HCT116 (cell line): ENCODE measurements around the gene NUP210. TPM values are rescaled to one million over a fixed set of nuclear protein-coding genes. Genes with fewer than 3 reads are reported as not detected.

Source experiments
- ATAC-seq: fragments of 200-7000 bp; cut with Tn5 transposase; 2 replicates; pipeline ENCODE4 v1.9.1; 2020; ENCODE audit warnings: mild to moderate bottlenecking, moderate library complexity
- BruUV-seq: library from RNA; stranded (reverse); fragments of 400-500 nt; replicated peaks from 2 replicates; lab custom pipeline; 2021; lab: Mats Ljungman, UMichigan
- CTCF ChIA-PET: fragments of 300-600 bp; sonication (Branson Sonifier 250); formaldehyde crosslinking; loops from one replicate; lab custom pipeline; 2021; ENCODE audit warnings: antibody characterized with exemption; lab: Charles Lee
- POLR2A ChIA-PET: fragments of 300-600, 350-600 bp; sonication (Branson Sonifier 250); formaldehyde crosslinking; loops from one replicate; lab custom pipeline; 2021; ENCODE audit warnings: antibody characterized with exemption; lab: Charles Lee
- RAD21 ChIA-PET, 2 experiments: fragments of 300-600 bp; sonication (Branson Sonifier 250); formaldehyde crosslinking; loops; one replicate each; lab custom pipeline; 2023; ENCODE audit warnings: low total read pairs in 2 of 2; ENCODE audit not compliant: uncharacterized antibody in 2 of 2, unreplicated experiment in 2 of 2, low non-redundant PET in 1 of 2; lab: Charles Lee
- DNase-seq: peaks from one replicate; pipeline ENCODE4 v3.0.0-alpha.2; 2010; ENCODE audit warnings: low read depth, low spot score
- H2AFZ ChIP-seq: fragments of 200-600 bp; shearing (Covaris generic), sonication (generic); 2 replicates; pipeline ENCODE4 v1.6.1; 2017; ENCODE audit warnings: low read depth, mixed run types, mixed read lengths, antibody characterized with exemption, low read length; ENCODE audit not compliant: poor library complexity, severe bottlenecking
- H3K27ac ChIP-seq: 2 replicates; pipeline ENCODE4 v1.5.1; 2012; ENCODE audit warnings: low read depth, low read length
- H3K27me3 ChIP-seq: fragments of 200-600 bp; sonication (generic); 2 replicates; pipeline ENCODE4 v1.6.1; 2016; ENCODE audit warnings: mixed run types, low read length, mixed read lengths; ENCODE audit not compliant: insufficient read depth
- H3K36me3 ChIP-seq, 2 experiments: fragments of 200-500 bp in 1 of 2; fragments of 200-600 bp in 1 of 2; sonication (Bioruptor generic) in 1 of 2; sonication (generic) in 1 of 2; 2 replicates each; pipeline versions ENCODE4 v1.5.1 to v1.6.1; 2014 to 2016; ENCODE audit warnings: low read length in 2 of 2, inconsistent platforms in 1 of 2, mixed read lengths in 1 of 2, mixed run types in 1 of 2; ENCODE audit not compliant: insufficient read depth in 2 of 2, control insufficient read depth in 1 of 2
- H3K4me1 ChIP-seq, 2 experiments: fragments of 200-600 bp in 1 of 2; sonication (generic) in 1 of 2; 2 replicates each; pipeline versions ENCODE4 v1.5.1 to v1.6.1; 2012 to 2017; ENCODE audit warnings: low read length in 2 of 2, inconsistent platforms in 1 of 2, mild to moderate bottlenecking in 1 of 2, mixed read lengths in 1 of 2, mixed run types in 1 of 2, moderate library complexity in 1 of 2; ENCODE audit not compliant: insufficient read depth in 2 of 2, control insufficient read depth in 1 of 2
- H3K4me2 ChIP-seq: fragments of 200-600 bp; sonication (generic); 2 replicates; pipeline ENCODE4 v1.6.1; 2017; ENCODE audit warnings: mixed run types, low read length, mixed read lengths
- H3K4me3 ChIP-seq, 2 experiments: fragments of 200-600 bp in 1 of 2; sonication (generic) in 1 of 2; replicated peaks in 1 of 2; 2 replicates each; pipeline ENCODE4 v1.5.1; 2011 to 2016; ENCODE audit warnings: low read length in 2 of 2, control low read depth in 1 of 2, low read depth in 1 of 2, mild to moderate bottlenecking in 1 of 2, mixed read lengths in 1 of 2, mixed run types in 1 of 2
- H3K79me2 ChIP-seq: fragments of 200-600 bp; sonication (generic); 2 replicates; pipeline ENCODE4 v1.6.1; 2017; ENCODE audit warnings: mild to moderate bottlenecking, mixed run types, low read length, moderate library complexity, mixed read lengths; ENCODE audit not compliant: insufficient read depth
- H3K9ac ChIP-seq: fragments of 200-600 bp; sonication (generic); 2 replicates; pipeline ENCODE4 v1.6.1; 2016; ENCODE audit warnings: low read length, mixed read lengths
- H3K9me2 ChIP-seq: fragments of 200-600 bp; sonication (generic), shearing (Covaris generic); 2 replicates; pipeline ENCODE4 v1.6.1; 2017; ENCODE audit warnings: mixed run types, mild to moderate bottlenecking, moderate library complexity; ENCODE audit not compliant: insufficient read depth
- H3K9me3 ChIP-seq, 2 experiments: fragments of 200-500 bp in 1 of 2; fragments of 200-600 bp in 1 of 2; sonication (Bioruptor generic) in 1 of 2; sonication (generic) in 1 of 2; 2 replicates each; pipeline ENCODE4 v1.6.1; 2014 to 2017; ENCODE audit warnings: low read length in 2 of 2, mixed read lengths in 2 of 2, inconsistent platforms in 1 of 2, low read depth in 1 of 2, mild to moderate bottlenecking in 1 of 2, mixed run types in 1 of 2, moderate library complexity in 1 of 2; ENCODE audit not compliant: control insufficient read depth in 1 of 2, insufficient read depth in 1 of 2
- H4K20me1 ChIP-seq: fragments of 200-600 bp; sonication (generic), shearing (Covaris generic); 2 replicates; pipeline ENCODE4 v1.6.1; 2017; ENCODE audit warnings: mixed run types, mild to moderate bottlenecking, moderate library complexity; ENCODE audit not compliant: insufficient read depth
- CBX3 ChIP-seq: IDR thresholded peaks from 2 replicates; pipeline ENCODE4 v1.6.1; 2012; ENCODE audit warnings: low read depth
- CEBPB ChIP-seq: IDR thresholded peaks from 2 replicates; pipeline ENCODE4 v1.6.1; 2012; ENCODE audit warnings: low read depth
- EGR1 ChIP-seq: IDR thresholded peaks from 2 replicates; pipeline ENCODE4 v1.6.1; 2012; ENCODE audit warnings: low read depth
- ELF1 ChIP-seq: IDR thresholded peaks from 2 replicates; pipeline ENCODE4 v1.6.1; 2012; ENCODE audit warnings: low read depth, borderline replicate concordance
- EZH2 ChIP-seq: fragments of 200-600 bp; sonication (generic); IDR thresholded peaks from 2 replicates; pipeline ENCODE4 v1.6.1; 2017; ENCODE audit warnings: antibody characterized with exemption, mixed run types
- EZH2phosphoT487 ChIP-seq: fragments of 200-600 bp; IDR thresholded peaks from 2 replicates; pipeline ENCODE4 v1.6.1; 2018; ENCODE audit warnings: antibody characterized with exemption, borderline replicate concordance
- FOSL1 ChIP-seq: IDR thresholded peaks from 2 replicates; pipeline ENCODE4 v1.6.1; 2012; ENCODE audit warnings: low read depth
- JUND ChIP-seq: IDR thresholded peaks from 2 replicates; pipeline ENCODE4 v1.6.1; 2012
- POLR2AphosphoS5 ChIP-seq: IDR thresholded peaks from 2 replicates; pipeline ENCODE4 v1.6.1; 2011; ENCODE audit warnings: mild to moderate bottlenecking, low read depth, low read length, moderate library complexity
- RAD21 ChIP-seq: IDR thresholded peaks from 2 replicates; pipeline ENCODE4 v1.6.1; 2012; ENCODE audit warnings: low read depth, mild to moderate bottlenecking
- SIN3A ChIP-seq: IDR thresholded peaks from 2 replicates; pipeline ENCODE4 v1.6.1; 2012; ENCODE audit warnings: low read depth
- SP1 ChIP-seq: IDR thresholded peaks from 2 replicates; pipeline ENCODE4 v1.6.1; 2012; ENCODE audit warnings: low read depth
- SRF ChIP-seq: IDR thresholded peaks from 2 replicates; pipeline ENCODE4 v1.6.1; 2012; ENCODE audit warnings: low read depth
- TCF7L2 ChIP-seq: IDR thresholded peaks from 2 replicates; pipeline ENCODE4 v1.7.0; 2011; ENCODE audit warnings: borderline replicate concordance, inconsistent platforms; ENCODE audit not compliant: insufficient read depth, insufficient read length; ENCODE audit errors: extremely low read depth
- YY1 ChIP-seq: IDR thresholded peaks from 2 replicates; pipeline ENCODE4 v1.6.1; 2011; ENCODE audit warnings: low read length, low read depth, moderate library complexity, mild to moderate bottlenecking; ENCODE audit not compliant: insufficient replicate concordance; ENCODE audit errors: extremely low read depth
- ZNF274 ChIP-seq: fragments of 200-500 bp; sonication (Bioruptor generic); IDR thresholded peaks from 2 replicates; pipeline ENCODE4 v1.6.1; 2014; ENCODE audit warnings: mild to moderate bottlenecking, low read depth, low read length, inconsistent platforms
- intact Hi-C: fragments of 100-400 bp; cut with micrococcal nuclease; formaldehyde crosslinking; loops from 2 replicates; pipeline ENCODE4 v1.10.0; 2022
- total RNA-seq: library from RNA; stranded (reverse); gene quantifications from one replicate; pipeline ENCODE4 v1.2.1, GENCODE V29; 2021; ENCODE audit not compliant: unreplicated experiment
- TF ChIP-seq, protein P1 (sequence below): IDR thresholded peaks from 2 replicates; pipeline ENCODE4 v1.6.1; 2012
- TF ChIP-seq, protein P2 (sequence below): IDR thresholded peaks from 2 replicates; pipeline ENCODE4 v1.6.1; 2012; ENCODE audit warnings: low read depth
- TF ChIP-seq, protein P3 (sequence below), 3 experiments: fragments of 200-600 bp in 1 of 3; sonication (generic) in 1 of 3; IDR thresholded peaks in 2 of 3; conservative IDR thresholded peaks in 1 of 3; 2 replicates each; pipeline ENCODE4 v1.5.1; 2012 to 2017; ENCODE audit warnings: low read depth in 2 of 3, low read length in 2 of 3, antibody characterized with exemption in 1 of 3, borderline replicate concordance in 1 of 3, control low read depth in 1 of 3, mild to moderate bottlenecking in 1 of 3, mixed read lengths in 1 of 3, mixed run types in 1 of 3, moderate library complexity in 1 of 3; ENCODE audit not compliant: insufficient read depth in 1 of 3

Gene NUP210
- total RNA-seq, 1 experiment from 2014 or later: 74.9 TPM

DNA sequence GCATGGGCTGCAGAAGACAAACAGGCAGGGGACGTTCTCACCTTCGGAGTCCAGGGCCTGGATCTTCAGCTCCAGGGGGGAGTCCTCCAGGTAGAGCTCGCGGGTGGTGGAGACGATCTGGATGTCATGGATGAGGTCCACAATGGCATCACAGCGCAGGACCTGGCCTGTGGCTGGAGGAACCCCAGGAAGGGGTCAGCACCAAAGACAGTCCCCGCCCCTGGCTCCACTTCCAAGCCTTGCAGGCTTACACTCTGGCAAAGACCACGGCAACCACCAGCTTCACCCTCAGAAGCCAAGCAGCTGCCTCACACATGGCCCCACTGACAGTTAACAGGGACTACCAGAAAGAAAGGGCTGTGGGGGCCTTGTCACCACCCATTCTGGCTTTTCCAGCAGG, 22.8 kb downstream of the NUP210 start:
- Histone ChIP-seq H3K9me2 (no peaks in the 10 kb centered on the region), H2AFZ (no peak overlapping the region), H3K9me3 (no peaks in the 10 kb centered on the region), H3K27me3 (no peaks in the 10 kb centered on the region), H3K79me2 (peaks cover 16% of the 10 kb centered on the region), H4K20me1 (no peaks in the 10 kb centered on the region), H3K4me2 (no peak overlapping the region), H3K36me3 (peaks cover 0 to 16% of the 10 kb centered on the region in 2 experiments; a peak in 2 of 4 replicates), H3K4me3 (no peak overlapping the region), H3K4me1 (no peaks in the 10 kb centered on the region), H3K27ac (no peak overlapping the region), H3K9ac (no peak overlapping the region)
- ATAC-seq (no peak), DNase-seq (no peak)
- ChIA-PET CTCF (no interaction called here), RAD21 (no interaction called here), POLR2A (no interaction called here)
- TF ChIP-seq CEBPB (no peak), SRF (no peak), POLR2AphosphoS5 (no peak), ELF1 (no peak), EZH2 (no peak), SIN3A (no peak), CBX3 (no peak), FOSL1 (no peak), EGR1 (no peak), JUND (no peak), RAD21 (no peak), SP1 (no peak), YY1 (no peak), TCF7L2 (no peak), EZH2phosphoT487 (no peak), ZNF274 (no peak)
- TF ChIP-seq, protein P1, sequence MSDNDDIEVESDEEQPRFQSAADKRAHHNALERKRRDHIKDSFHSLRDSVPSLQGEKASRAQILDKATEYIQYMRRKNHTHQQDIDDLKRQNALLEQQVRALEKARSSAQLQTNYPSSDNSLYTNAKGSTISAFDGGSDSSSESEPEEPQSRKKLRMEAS: no peak
- TF ChIP-seq, protein P2, sequence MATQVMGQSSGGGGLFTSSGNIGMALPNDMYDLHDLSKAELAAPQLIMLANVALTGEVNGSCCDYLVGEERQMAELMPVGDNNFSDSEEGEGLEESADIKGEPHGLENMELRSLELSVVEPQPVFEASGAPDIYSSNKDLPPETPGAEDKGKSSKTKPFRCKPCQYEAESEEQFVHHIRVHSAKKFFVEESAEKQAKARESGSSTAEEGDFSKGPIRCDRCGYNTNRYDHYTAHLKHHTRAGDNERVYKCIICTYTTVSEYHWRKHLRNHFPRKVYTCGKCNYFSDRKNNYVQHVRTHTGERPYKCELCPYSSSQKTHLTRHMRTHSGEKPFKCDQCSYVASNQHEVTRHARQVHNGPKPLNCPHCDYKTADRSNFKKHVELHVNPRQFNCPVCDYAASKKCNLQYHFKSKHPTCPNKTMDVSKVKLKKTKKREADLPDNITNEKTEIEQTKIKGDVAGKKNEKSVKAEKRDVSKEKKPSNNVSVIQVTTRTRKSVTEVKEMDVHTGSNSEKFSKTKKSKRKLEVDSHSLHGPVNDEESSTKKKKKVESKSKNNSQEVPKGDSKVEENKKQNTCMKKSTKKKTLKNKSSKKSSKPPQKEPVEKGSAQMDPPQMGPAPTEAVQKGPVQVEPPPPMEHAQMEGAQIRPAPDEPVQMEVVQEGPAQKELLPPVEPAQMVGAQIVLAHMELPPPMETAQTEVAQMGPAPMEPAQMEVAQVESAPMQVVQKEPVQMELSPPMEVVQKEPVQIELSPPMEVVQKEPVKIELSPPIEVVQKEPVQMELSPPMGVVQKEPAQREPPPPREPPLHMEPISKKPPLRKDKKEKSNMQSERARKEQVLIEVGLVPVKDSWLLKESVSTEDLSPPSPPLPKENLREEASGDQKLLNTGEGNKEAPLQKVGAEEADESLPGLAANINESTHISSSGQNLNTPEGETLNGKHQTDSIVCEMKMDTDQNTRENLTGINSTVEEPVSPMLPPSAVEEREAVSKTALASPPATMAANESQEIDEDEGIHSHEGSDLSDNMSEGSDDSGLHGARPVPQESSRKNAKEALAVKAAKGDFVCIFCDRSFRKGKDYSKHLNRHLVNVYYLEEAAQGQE: no peak
- TF ChIP-seq, protein P3, sequence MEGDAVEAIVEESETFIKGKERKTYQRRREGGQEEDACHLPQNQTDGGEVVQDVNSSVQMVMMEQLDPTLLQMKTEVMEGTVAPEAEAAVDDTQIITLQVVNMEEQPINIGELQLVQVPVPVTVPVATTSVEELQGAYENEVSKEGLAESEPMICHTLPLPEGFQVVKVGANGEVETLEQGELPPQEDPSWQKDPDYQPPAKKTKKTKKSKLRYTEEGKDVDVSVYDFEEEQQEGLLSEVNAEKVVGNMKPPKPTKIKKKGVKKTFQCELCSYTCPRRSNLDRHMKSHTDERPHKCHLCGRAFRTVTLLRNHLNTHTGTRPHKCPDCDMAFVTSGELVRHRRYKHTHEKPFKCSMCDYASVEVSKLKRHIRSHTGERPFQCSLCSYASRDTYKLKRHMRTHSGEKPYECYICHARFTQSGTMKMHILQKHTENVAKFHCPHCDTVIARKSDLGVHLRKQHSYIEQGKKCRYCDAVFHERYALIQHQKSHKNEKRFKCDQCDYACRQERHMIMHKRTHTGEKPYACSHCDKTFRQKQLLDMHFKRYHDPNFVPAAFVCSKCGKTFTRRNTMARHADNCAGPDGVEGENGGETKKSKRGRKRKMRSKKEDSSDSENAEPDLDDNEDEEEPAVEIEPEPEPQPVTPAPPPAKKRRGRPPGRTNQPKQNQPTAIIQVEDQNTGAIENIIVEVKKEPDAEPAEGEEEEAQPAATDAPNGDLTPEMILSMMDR (IDR thresholded peaks at IDR 0.05 in 2 of 3, conservative IDR thresholded peaks at IDR 0.05 in 1 of 3; ENCODE audit: borderline replicate concordance in 1 of 3, insufficient read depth in 1 of 3, low read depth in 2 of 3, low read length in 2 of 3): no peak
- intact Hi-C loops: no loop called here
- no TSS peak for BruUV-seq
